GM23338 (cell line): Measurements from ENCODE around the gene COG2.

ENCODE experiments used
- EZH2 ChIP-seq: fragments of 200-600 bp; sonication (generic); IDR thresholded peaks from one replicate; pipeline ENCODE4 v1.8.0; 2017; ENCODE audit warnings: antibody characterized with exemption, mild to moderate bottlenecking, low read depth; ENCODE audit not compliant: unreplicated experiment
- EZH2phosphoT487 ChIP-seq: fragments of 200-600 bp; sonication (generic); IDR thresholded peaks from one replicate; pipeline ENCODE4 v1.8.1; 2018; ENCODE audit warnings: antibody characterized with exemption; ENCODE audit not compliant: unreplicated experiment
- JUNB ChIP-seq: IDR thresholded peaks from one replicate; pipeline ENCODE4 v1.6.1; 2016; ENCODE audit warnings: antibody characterized with exemption; ENCODE audit not compliant: unreplicated experiment
- POLR2AphosphoS5 ChIP-seq: IDR thresholded peaks from 2 replicates; pipeline ENCODE4 v1.6.1; 2016; ENCODE audit warnings: antibody characterized with exemption, low read depth
- TF ChIP-seq, protein P1 (sequence below), 2 experiments: fragments of 200-600 bp in 1 of 2; sonication (generic) in 1 of 2; conservative IDR thresholded peaks; 2 replicates each; pipeline versions ENCODE4 v1.5.1 to v1.6.1; 2016 to 2017; ENCODE audit warnings: antibody characterized with exemption in 2 of 2, low read depth in 2 of 2, mild to moderate bottlenecking in 2 of 2, moderate library complexity in 1 of 2
- TF ChIP-seq, protein P2 (sequence below): IDR thresholded peaks from 2 replicates; pipeline ENCODE4 v1.6.1; 2016; ENCODE audit warnings: antibody characterized with exemption
- TF ChIP-seq, protein P3 (sequence below): IDR thresholded peaks from one replicate; pipeline ENCODE4 v1.6.1; 2018; ENCODE audit warnings: antibody characterized with exemption; ENCODE audit not compliant: unreplicated experiment

DNA sequence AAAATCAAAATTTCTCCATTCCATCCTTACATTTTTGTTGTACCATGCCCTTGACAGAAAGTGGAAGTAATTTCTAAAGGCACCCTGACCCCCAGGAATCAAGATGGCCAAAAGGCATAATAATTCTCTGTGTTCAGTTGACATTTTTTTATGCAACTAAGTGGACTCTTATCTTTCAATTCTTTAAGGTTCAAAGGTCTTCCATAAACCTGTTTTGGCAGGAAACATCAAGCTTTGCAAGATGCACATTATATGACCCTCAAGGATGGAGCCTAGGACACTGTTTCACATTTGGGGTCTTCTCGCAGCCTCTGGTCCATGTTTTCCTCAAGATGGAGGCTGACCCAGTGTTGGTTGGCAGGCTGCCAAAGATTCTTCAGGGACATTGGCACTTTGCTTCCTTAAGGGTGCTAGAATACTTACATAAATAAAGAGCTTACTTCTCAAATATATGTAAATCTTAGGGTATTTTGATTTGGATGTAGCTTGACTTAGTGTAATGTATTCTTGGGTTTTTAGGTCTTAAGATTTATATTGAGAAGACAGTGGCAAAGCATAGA is 48.0 kb upstream of the COG2 start:
- TF ChIP-seq EZH2phosphoT487 (no peak), EZH2 (no peak), POLR2AphosphoS5 (no peak), JUNB (no peak)
- TF ChIP-seq, protein P1, sequence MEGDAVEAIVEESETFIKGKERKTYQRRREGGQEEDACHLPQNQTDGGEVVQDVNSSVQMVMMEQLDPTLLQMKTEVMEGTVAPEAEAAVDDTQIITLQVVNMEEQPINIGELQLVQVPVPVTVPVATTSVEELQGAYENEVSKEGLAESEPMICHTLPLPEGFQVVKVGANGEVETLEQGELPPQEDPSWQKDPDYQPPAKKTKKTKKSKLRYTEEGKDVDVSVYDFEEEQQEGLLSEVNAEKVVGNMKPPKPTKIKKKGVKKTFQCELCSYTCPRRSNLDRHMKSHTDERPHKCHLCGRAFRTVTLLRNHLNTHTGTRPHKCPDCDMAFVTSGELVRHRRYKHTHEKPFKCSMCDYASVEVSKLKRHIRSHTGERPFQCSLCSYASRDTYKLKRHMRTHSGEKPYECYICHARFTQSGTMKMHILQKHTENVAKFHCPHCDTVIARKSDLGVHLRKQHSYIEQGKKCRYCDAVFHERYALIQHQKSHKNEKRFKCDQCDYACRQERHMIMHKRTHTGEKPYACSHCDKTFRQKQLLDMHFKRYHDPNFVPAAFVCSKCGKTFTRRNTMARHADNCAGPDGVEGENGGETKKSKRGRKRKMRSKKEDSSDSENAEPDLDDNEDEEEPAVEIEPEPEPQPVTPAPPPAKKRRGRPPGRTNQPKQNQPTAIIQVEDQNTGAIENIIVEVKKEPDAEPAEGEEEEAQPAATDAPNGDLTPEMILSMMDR (conservative IDR thresholded peaks at IDR 0.05; ENCODE audit: low read depth in 2 of 2): no peak
- TF ChIP-seq, protein P2, sequence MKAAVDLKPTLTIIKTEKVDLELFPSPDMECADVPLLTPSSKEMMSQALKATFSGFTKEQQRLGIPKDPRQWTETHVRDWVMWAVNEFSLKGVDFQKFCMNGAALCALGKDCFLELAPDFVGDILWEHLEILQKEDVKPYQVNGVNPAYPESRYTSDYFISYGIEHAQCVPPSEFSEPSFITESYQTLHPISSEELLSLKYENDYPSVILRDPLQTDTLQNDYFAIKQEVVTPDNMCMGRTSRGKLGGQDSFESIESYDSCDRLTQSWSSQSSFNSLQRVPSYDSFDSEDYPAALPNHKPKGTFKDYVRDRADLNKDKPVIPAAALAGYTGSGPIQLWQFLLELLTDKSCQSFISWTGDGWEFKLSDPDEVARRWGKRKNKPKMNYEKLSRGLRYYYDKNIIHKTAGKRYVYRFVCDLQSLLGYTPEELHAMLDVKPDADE: no peak
- TF ChIP-seq, protein P3, sequence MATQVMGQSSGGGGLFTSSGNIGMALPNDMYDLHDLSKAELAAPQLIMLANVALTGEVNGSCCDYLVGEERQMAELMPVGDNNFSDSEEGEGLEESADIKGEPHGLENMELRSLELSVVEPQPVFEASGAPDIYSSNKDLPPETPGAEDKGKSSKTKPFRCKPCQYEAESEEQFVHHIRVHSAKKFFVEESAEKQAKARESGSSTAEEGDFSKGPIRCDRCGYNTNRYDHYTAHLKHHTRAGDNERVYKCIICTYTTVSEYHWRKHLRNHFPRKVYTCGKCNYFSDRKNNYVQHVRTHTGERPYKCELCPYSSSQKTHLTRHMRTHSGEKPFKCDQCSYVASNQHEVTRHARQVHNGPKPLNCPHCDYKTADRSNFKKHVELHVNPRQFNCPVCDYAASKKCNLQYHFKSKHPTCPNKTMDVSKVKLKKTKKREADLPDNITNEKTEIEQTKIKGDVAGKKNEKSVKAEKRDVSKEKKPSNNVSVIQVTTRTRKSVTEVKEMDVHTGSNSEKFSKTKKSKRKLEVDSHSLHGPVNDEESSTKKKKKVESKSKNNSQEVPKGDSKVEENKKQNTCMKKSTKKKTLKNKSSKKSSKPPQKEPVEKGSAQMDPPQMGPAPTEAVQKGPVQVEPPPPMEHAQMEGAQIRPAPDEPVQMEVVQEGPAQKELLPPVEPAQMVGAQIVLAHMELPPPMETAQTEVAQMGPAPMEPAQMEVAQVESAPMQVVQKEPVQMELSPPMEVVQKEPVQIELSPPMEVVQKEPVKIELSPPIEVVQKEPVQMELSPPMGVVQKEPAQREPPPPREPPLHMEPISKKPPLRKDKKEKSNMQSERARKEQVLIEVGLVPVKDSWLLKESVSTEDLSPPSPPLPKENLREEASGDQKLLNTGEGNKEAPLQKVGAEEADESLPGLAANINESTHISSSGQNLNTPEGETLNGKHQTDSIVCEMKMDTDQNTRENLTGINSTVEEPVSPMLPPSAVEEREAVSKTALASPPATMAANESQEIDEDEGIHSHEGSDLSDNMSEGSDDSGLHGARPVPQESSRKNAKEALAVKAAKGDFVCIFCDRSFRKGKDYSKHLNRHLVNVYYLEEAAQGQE: no peak
